RWPE2 (cell line): ENCODE measurements around the gene TMPRSS6.

ENCODE experiments used
- ATAC-seq: fragments of 200-7000 bp; cut with Tn5 transposase; 3 replicates; pipeline ENCODE4 v1.9.1; 2021; ENCODE audit warnings: low read depth
- DNase-seq: peaks from one replicate; pipeline ENCODE4 v3.0.0-alpha.2; 2020; ENCODE audit warnings: low spot score
- H3K27ac ChIP-seq: fragments of 450-650 bp; 2 replicates; pipeline ENCODE4 v1.5.1; 2017; ENCODE audit warnings: mild to moderate bottlenecking; ENCODE audit not compliant: poor library complexity, severe bottlenecking
- H3K27me3 ChIP-seq: fragments of 250-450 bp; sonication (Bioruptor Pico); 2 replicates; pipeline ENCODE4 v1.5.1; 2021; ENCODE audit warnings: mild to moderate bottlenecking, moderate library complexity; ENCODE audit not compliant: insufficient read depth, poor library complexity, severe bottlenecking
- H3K36me3 ChIP-seq: fragments of 250-450 bp; sonication (Bioruptor Pico); 2 replicates; pipeline ENCODE4 v1.5.1; 2020; ENCODE audit warnings: low read depth, mild to moderate bottlenecking, moderate library complexity
- H3K4me1 ChIP-seq: fragments of 250-450 bp; sonication (Bioruptor Pico); 2 replicates; pipeline ENCODE4 v1.5.1; 2021; ENCODE audit warnings: mild to moderate bottlenecking, moderate library complexity; ENCODE audit not compliant: insufficient read depth, poor library complexity, severe bottlenecking
- H3K4me3 ChIP-seq: fragments of 250-450 bp; sonication (Bioruptor Pico); 2 replicates; pipeline ENCODE4 v1.5.1; 2021; ENCODE audit warnings: mild to moderate bottlenecking, moderate library complexity; ENCODE audit not compliant: severe bottlenecking
- H3K9me3 ChIP-seq: fragments of 250-450 bp; sonication (Bioruptor Pico); 2 replicates; pipeline ENCODE4 v1.5.1; 2021; ENCODE audit warnings: mild to moderate bottlenecking, moderate library complexity; ENCODE audit not compliant: severe bottlenecking
- CTCF ChIP-seq: fragments of 450-650 bp; IDR thresholded peaks from one replicate; pipeline ENCODE4 v1.5.1; 2017; ENCODE audit warnings: mild to moderate bottlenecking, moderate library complexity; ENCODE audit not compliant: poor library complexity, severe bottlenecking

TMPRSS6 gene

GRCh38 chr22:37148742-37149665 is 39.5 kb upstream of the TMPRSS6 start:
- DNase-seq, result no peak
- Histone ChIP-seq H3K36me3 (no peaks in the 10 kb centered on the region), H3K27ac (no peak overlapping the region), H3K9me3 (peaks cover 2% of the 10 kb centered on the region), H3K27me3 (no peaks in the 10 kb centered on the region), H3K4me1 (no peaks in the 10 kb centered on the region), H3K4me3 (no peak overlapping the region)
- TF ChIP-seq CTCF, result no peak
- no peak for ATAC-seq

- no peak for ATAC-seq
These were observed 38.6 kb upstream of the TMPRSS6 start for GRCh38 chr22:37148031-37148651.

GRCh38 chr22:37147186-37147990 is 37.9 kb upstream of the TMPRSS6 start:
- no peak for TF ChIP-seq CTCF
- DNase-seq (no peak), ATAC-seq (no peak)
- Histone ChIP-seq H3K27me3 (no peaks in the 10 kb centered on the region), H3K4me1 (no peaks in the 10 kb centered on the region), H3K9me3 (peaks cover 2% of the 10 kb centered on the region), H3K36me3 (no peaks in the 10 kb centered on the region), H3K4me3 (no peak overlapping the region), H3K27ac (no peak overlapping the region)

More at GRCh38 chr22:37148031-37148651, 38.6 kb upstream of the TMPRSS6 start:
- H3K4me1 ChIP-seq, result no peaks in the 10 kb centered on the region
- H3K9me3 ChIP-seq, result peaks cover 2% of the 10 kb centered on the region
- no peak for TF ChIP-seq CTCF
- H3K36me3 ChIP-seq, result no peaks in the 10 kb centered on the region
- DNase-seq, result no peak
- H3K27ac ChIP-seq, result no peak overlapping the region
- no peak overlapping the region for H3K4me3 ChIP-seq
- no peaks in the 10 kb centered on the region for H3K27me3 ChIP-seq

GRCh38 chr22:37146507-37147180 is 37.1 kb upstream of the TMPRSS6 start:
- no peaks in the 10 kb centered on the region for H3K4me1 ChIP-seq
- DNase-seq (no peak), ATAC-seq (no peak)
- H3K27me3 ChIP-seq, result no peaks in the 10 kb centered on the region
- no peaks in the 10 kb centered on the region for H3K9me3 ChIP-seq
- no peaks in the 10 kb centered on the region for H3K36me3 ChIP-seq
- H3K27ac ChIP-seq, result no peak overlapping the region
- TF ChIP-seq CTCF, result no peak
- no peak overlapping the region for H3K4me3 ChIP-seq
